Breast epithelium (tissue), 3 donors: Measurements from ENCODE around the gene DDX24.

ENCODE experiments used
- POLR2AphosphoS5 ChIP-seq, 3 donors: sonication (generic); formaldehyde crosslinking; IDR thresholded peaks; one replicate each; pipeline ENCODE4 v1.6.1; 2017; ENCODE audit warnings: antibody characterized with exemption in 3 of 3
- TF ChIP-seq, protein P1 (sequence below), 3 donors: fragments of 450-650 bp; IDR thresholded peaks; one replicate each; pipeline ENCODE4 v1.5.1; 2016 to 2017; ENCODE audit warnings: antibody characterized with exemption in 3 of 3, mild to moderate bottlenecking in 3 of 3, moderate library complexity in 3 of 3

DNA sequence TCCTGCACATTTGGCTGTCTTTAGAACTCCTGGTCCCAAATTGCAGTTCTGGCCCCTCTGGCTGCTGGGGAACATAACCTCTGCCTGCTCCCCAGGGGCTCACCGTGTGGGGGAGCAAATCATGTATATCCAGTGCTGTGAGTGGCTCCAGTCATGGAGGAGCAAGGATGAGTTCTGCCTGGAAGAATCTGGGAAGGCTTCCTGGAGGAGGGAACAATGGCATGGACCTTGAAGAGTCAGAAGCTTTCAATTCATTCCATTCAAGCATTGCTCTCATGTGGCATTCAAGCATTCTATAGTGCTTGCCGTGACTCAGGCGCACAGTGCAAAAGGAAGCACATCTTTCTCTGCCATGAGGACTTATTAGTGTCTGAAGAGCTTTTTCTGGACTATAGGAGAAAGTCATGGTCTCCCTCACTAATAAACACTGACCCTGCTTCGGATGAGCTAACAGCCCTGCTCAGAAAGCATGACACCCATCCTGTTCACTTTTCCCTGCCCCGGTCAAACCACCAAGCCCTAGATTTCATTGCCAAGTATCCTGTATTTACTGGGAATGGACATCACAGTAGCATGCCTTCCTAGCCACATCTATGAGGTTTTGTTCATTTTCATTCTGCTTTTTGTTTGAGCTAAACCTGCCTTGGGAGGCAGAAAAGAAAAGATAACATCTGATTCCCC lies 33.0 kb upstream of the DDX24 start:
- TF ChIP-seq, protein P1, sequence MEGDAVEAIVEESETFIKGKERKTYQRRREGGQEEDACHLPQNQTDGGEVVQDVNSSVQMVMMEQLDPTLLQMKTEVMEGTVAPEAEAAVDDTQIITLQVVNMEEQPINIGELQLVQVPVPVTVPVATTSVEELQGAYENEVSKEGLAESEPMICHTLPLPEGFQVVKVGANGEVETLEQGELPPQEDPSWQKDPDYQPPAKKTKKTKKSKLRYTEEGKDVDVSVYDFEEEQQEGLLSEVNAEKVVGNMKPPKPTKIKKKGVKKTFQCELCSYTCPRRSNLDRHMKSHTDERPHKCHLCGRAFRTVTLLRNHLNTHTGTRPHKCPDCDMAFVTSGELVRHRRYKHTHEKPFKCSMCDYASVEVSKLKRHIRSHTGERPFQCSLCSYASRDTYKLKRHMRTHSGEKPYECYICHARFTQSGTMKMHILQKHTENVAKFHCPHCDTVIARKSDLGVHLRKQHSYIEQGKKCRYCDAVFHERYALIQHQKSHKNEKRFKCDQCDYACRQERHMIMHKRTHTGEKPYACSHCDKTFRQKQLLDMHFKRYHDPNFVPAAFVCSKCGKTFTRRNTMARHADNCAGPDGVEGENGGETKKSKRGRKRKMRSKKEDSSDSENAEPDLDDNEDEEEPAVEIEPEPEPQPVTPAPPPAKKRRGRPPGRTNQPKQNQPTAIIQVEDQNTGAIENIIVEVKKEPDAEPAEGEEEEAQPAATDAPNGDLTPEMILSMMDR (IDR thresholded peaks at IDR 0.05): no peak
- TF ChIP-seq POLR2AphosphoS5 (IDR thresholded peaks at IDR 0.05): no peak
